ENCODE data around the gene EPHA1. TPM values are rescaled to one million over a fixed set of nuclear protein-coding genes. Genes with fewer than 3 reads are reported as not detected.

The EPHA1 gene
- total RNA-seq, 1 experiment from 2014 or later, result 0.39 TPM

- Histone ChIP-seq H3K4me1 (ENCODE audit: control insufficient read depth, insufficient read depth, low read length) (no peaks in the 10 kb centered on the region), H3K36me3 (ENCODE audit: control insufficient read depth, insufficient read depth, low read length) (no peaks in the 10 kb centered on the region), H3K4me3 (ENCODE audit: low read depth in 2 of 2, low read length in 2 of 2) (no peak overlapping the region; a peak in 1 of 4 replicates), H3K27ac (ENCODE audit: low read length) (no peak overlapping the region), H3K9me3 (ENCODE audit: control insufficient read depth, insufficient read depth, low read depth, low read length) (no peaks in the 10 kb centered on the region), H3K27me3 (ENCODE audit: control insufficient read depth, insufficient read depth, low read length) (peaks cover 25% of the 10 kb centered on the region)
- DNase-seq (ENCODE audit: low read depth, low spot score), result no peak
- no peak for ATAC-seq
- intact Hi-C loops (cut with micrococcal nuclease; ENCODE audit: unreplicated experiment), result no loop called here
- no peak for TF ChIP-seq TCF7L2 (IDR thresholded peaks at IDR 0.05; ENCODE audit: low read depth, low read length)
- TF ChIP-seq POLR2AphosphoS5 (IDR thresholded peaks at IDR 0.05; ENCODE audit: low read depth, low read length), result no peak
- no peak for TF ChIP-seq CTCF (IDR thresholded peaks at IDR 0.05)
- no peak for TF ChIP-seq SIN3A (IDR thresholded peaks at IDR 0.05; ENCODE audit: borderline replicate concordance, insufficient read depth, low read depth, low read length)
- TF ChIP-seq REST (IDR thresholded peaks at IDR 0.05; ENCODE audit: insufficient read depth in 1 of 2, low read depth in 2 of 2, low read length in 1 of 2), result no peak
- ChIA-PET POLR2A (no interaction called here), CTCF (interaction anchor here (0.6 kb wide), 1 partner anchor 38 kb away, joined by 6 read pairs; no protein-coding TSS in a partner anchor)
- BruUV-seq (replicated peaks), result no TSS peak
- in situ Hi-C loops (cut with HindIII; ENCODE audit: low pct_unique_long_range_greater_than_20kb, low sequenced_read_pairs), result no loop called here
Measured at GRCh38 chr7:143360788-143361551, 47.7 kb downstream of the EPHA1 start.

- in situ Hi-C loops (cut with HindIII; ENCODE audit: low pct_unique_long_range_greater_than_20kb, low sequenced_read_pairs), result no loop called here
- no peak overlapping the region for H3K4me3 ChIP-seq (ENCODE audit: low read depth in 2 of 2, low read length in 2 of 2)
- no peaks in the 10 kb centered on the region for H3K36me3 ChIP-seq (ENCODE audit: control insufficient read depth, insufficient read depth, low read length)
- ChIA-PET CTCF (no interaction called here), POLR2A (no interaction called here)
- H3K4me1 ChIP-seq (ENCODE audit: control insufficient read depth, insufficient read depth, low read length), result no peaks in the 10 kb centered on the region
- ATAC-seq (no peak), DNase-seq (ENCODE audit: low read depth, low spot score) (no peak)
- no TSS peak for BruUV-seq (replicated peaks)
- H3K27ac ChIP-seq (ENCODE audit: low read length), result no peak overlapping the region
- H3K9me3 ChIP-seq (ENCODE audit: control insufficient read depth, insufficient read depth, low read depth, low read length), result no peaks in the 10 kb centered on the region
- peaks cover 20% of the 10 kb centered on the region for H3K27me3 ChIP-seq (ENCODE audit: control insufficient read depth, insufficient read depth, low read length)
- intact Hi-C loops (cut with micrococcal nuclease; ENCODE audit: unreplicated experiment), result no loop called here
- no peak for TF ChIP-seq TCF7L2 (IDR thresholded peaks at IDR 0.05; ENCODE audit: low read depth, low read length)
- TF ChIP-seq CTCF (IDR thresholded peaks at IDR 0.05), result no peak
- no peak for TF ChIP-seq SIN3A (IDR thresholded peaks at IDR 0.05; ENCODE audit: borderline replicate concordance, insufficient read depth, low read depth, low read length)
- TF ChIP-seq REST (IDR thresholded peaks at IDR 0.05; ENCODE audit: insufficient read depth in 1 of 2, low read depth in 2 of 2, low read length in 1 of 2), result no peak
- no peak for TF ChIP-seq POLR2AphosphoS5 (IDR thresholded peaks at IDR 0.05; ENCODE audit: low read depth, low read length)
Measured at GRCh38 chr7:143359771-143360353, 48.8 kb downstream of the EPHA1 start.

Measured in Panc1 (cell line).